IPS-11a (cell line): ENCODE measurements around the gene ACRBP.
"Not testable (repeated sequence)": the region's sequence is repeated elsewhere in the genome, so short reads cannot be mapped to it uniquely, and the experiment has no call there.

Experiments
- H3K4me3 ChIP-seq: one replicate; pipeline ENCODE4 v1.5.1; 2013; ENCODE audit warnings: low read depth, low read length, control low read depth

The ACRBP gene

DNA sequence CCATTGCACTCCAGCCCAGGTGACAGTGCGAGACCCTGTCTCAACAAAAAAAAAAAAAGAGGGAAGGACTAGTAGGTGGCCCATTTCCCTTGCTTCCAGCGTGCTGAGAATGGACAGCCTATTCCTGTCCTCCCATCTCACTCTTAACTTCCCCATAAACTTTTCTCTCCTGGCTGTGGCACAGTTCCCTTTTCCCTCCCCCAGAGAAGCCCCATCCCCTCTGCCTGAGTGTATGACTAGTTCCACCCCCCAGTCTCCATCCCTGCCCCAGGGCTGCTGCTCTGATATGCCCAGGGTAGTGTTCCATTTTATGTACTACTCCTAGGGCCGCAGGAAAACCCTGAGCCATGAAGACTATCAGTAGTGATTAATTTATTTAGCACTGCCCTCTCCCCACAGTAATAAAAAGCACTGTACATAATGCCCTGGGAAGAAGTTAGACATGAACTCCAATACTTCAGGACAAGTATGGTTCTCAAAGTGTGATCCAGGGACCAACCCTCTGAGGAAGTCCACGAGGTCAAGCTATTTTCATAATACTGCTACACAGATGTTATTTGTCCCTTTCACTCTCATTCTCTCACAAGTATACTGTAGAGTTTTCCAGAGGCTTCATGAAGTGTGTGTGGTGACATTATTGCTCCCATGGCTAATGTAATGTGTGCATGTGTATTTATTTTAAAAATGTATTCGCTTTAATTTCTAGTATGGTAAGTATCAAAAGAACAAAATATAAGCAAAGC lies 28.6 kb downstream of the ACRBP start:
- no peak overlapping the region for H3K4me3 ChIP-seq

GRCh38 chr12:6615802-6616201 lies 31.4 kb downstream of the ACRBP start:
- H3K4me3 ChIP-seq: no peak overlapping the region

DNA sequence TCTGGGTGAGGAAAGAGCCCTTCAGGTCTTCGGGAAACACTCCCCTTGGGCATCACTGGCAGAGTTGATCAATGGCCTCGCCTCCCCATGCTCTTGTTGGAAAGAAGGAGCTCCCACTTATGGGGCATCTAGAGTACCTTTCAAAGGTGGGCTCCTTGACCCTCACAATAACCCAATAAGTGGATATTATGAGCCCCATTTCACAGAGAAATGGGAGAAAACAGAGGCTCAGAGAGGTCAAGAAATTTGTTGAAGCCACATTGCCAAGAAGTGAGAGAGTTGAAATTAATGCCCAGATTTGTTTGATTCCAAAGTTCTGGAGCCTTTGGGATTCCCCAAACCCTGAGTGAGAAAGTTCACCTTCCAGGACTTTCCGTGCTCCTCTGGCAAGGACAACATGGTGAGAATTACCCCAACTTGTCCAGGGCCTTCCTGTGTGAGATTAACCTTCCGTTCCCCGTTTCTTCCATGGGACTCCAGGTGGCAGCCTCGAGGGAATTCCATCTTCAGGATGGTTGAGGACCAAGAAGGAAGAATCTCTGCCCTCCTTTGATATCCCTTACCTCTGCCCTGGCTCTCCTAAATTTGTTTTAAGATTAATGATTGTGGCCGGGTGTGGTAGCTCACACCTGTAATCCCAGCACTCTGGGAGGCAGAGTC lies 32.6 kb downstream of the ACRBP start:
- no peak overlapping the region for H3K4me3 ChIP-seq

DNA sequence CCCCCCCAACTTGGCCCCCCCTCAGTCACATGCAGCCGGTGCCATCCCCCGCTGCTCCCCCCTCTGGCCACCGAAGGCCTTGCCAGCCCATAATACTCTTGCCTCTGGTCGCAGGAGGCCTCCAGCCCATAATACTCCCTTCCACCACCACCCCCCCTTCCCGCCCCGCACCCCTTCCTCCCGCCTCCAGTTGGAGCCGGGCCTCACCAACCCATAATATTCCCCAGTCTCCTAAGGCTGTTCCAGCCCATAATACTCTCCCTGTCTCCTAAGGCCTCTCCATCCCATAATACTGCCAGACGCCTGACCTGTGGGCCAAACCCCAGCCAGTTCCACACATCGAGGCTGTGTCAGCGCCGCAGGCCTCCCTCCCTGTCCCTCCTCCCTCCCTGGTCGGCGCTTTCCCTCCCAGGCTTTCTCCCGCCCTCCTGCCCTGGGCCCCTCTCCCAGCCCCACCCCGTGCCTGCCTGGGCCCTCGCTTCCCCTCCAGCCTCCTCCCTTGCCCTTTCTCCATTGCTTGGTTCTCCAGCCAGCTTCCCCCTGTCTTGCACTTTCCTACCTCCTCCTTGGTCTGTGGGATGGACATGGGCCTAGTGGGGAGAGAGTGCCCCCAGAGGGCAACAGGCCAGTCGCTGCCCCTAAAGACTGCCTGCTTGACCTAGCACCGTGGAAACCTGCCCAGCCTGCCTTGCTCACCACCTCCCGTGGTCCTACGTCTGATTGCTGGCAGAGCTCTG lies 33.3 kb downstream of the ACRBP start:
- no peak overlapping the region for H3K4me3 ChIP-seq

- peak overlapping the region; percentile 17 for H3K4me3 ChIP-seq
Observed at GRCh38 chr12:6613015-6613775, 34.0 kb downstream of the ACRBP start.

DNA sequence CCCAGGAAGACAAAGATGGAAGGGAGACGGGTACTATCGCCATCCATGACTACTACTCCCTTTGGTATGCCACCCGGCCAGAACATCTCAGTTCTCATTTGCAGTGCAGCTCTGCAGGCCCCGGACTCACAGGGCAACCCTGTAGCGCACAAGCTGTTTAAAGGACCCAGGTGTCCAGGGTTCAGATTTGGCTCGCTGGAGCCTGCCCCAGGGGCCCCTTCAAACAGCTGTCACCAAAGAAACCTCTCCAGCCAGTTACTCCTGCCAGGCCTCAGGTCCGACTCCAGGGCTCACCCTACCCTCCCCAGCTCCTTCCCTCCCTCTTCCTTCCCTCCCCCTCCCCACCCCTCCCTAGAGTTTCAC lies 34.6 kb downstream of the ACRBP start:
- no peak overlapping the region for H3K4me3 ChIP-seq

DNA sequence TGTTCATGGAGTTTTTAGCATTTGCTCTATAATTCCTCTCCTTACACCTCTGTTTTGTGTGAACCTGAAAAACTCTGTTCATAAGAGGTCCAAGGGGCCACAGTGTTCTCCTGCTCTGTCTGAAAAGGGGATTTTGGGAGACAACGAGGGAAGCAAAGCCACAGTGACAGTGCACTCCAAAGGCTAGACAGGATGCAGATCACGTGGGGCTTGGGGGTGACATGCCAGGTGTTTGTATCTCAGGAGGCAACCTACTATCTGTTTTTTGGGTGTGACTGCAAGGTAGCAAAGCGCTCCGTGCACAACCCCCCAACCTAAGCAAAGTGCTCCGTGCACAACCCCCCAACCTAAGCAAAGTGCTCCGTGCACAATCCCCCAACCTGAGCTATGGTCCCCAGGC lies 35.0 kb downstream of the ACRBP start:
- no peak overlapping the region for H3K4me3 ChIP-seq

GRCh38 chr12:6608592-6609281 lies 38.5 kb downstream of the ACRBP start:
- no peak overlapping the region for H3K4me3 ChIP-seq

- H3K4me3 ChIP-seq: no peak overlapping the region
Observed at GRCh38 chr12:6607751-6608591, 39.3 kb downstream of the ACRBP start.

DNA sequence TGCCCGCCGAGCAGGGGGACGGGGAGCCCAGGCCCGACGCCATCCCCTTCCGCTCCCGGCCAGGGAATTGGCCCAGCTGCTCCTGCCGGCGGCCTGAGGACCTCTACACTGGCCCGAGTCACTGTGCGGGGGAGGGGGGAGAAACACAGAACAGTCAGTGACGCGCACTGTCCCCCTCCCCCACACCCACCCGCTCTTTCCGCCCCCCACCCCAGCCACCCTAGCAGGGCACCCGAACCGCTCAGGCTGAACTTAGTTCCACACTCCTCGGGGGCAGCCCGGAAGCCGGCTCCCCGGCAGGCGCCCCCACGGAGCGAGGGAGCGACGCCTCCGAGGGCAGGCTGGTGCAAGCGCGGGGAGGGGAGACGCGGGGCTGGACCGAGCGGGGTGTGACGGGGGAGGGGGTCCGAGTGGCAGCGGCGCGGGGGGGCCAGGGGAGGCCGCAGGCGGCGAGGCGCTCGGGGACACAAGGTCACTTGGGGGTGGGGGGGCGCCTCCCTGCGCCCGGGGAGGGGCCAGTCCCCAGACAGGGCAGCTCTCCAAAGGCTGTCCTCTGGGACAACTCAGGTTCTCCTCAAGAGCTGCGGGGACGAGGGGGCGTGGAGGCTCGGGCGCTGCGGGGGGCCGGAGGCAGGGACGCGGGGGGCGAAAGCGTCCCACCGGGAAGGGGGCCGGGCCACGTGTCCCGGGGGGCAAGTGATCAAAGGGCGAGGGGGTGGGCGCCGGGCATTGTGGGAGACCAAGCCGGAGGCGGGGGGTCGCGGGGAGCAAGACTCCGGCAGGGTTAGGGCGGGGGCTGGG lies 40.7 kb downstream of the ACRBP start:
- H3K4me3 ChIP-seq: peak overlapping the region; percentile 60

GRCh38 chr12:6605421-6606330 lies 41.6 kb downstream of the ACRBP start:
- H3K4me3 ChIP-seq: peak overlapping the region; percentile 60

GRCh38 chr12:6604259-6605029 lies 42.8 kb downstream of the ACRBP start:
- H3K4me3 ChIP-seq: no peak overlapping the region

- H3K4me3 ChIP-seq: no peak overlapping the region
Observed at GRCh38 chr12:6603095-6603567, 44.1 kb downstream of the ACRBP start.

DNA sequence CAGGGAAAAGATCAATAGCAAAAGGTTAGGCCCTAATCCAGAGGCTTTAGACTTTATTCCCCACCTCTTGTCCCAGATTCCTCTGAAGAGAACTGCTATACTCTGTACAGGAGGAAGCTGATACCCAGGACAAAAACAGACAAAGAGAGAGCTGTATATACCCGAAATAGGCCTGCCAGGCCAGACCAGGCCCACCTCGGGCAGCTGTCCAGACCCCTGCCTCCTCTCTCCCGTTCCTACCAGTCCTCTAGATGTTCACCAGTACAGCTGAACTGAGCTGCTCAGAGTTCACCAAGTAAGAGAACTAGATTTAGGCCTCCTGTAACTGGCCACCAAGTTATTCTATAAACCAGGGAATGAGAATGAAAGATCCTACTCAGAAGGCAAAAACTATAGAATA lies 44.7 kb downstream of the ACRBP start:
- no peak overlapping the region for H3K4me3 ChIP-seq

DNA sequence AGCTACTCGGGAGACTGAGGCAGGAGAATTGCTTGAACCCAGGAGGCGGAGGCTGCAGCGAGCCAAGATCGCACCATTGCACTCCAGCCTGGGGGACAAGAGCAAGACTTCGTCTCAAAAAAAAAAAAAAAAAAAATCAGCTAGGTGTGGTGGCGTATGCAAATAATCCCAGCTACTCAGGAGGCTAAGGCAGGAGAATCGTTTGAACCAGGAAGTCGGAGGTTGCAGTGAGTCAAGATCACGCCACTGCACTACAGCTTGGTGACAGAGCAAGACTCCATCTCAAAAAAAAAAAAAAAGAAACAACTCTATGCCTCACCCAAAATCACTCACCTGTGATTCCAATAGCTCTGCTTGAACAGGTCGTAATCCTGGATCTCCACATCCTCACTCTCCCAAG lies 51.6 kb downstream of the ACRBP start:
- H3K4me3 ChIP-seq: not testable (repeated sequence)

DNA sequence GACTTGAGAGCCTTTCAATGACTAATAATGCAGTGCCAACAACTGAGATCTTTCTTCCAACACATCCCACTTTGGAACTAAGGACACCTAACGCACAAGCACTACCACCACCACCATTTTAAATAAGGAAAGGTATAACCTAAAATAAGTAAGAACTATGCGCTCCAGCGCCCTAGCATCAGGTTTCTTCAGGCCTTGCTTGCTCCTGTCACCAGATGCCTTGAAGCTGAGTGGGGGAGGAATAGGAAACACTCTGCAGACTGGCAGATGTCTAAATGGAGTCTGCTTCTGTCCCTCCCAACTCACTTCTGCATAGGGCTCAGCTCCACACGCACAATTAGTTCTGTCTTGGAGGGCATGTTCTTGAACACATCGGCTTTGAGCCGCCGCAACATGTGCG lies 55.1 kb downstream of the ACRBP start:
- no peak overlapping the region for H3K4me3 ChIP-seq
